Dedifferentiated amniotic fluid mesenchymal stem cell (primary cell): ENCODE data around the gene PLCB1.

Source experiments
- DNase-seq: peaks from one replicate; pipeline ENCODE4 v3.0.0-alpha.2; 2016; ENCODE audit errors: extremely low spot score

The PLCB1 gene

DNA sequence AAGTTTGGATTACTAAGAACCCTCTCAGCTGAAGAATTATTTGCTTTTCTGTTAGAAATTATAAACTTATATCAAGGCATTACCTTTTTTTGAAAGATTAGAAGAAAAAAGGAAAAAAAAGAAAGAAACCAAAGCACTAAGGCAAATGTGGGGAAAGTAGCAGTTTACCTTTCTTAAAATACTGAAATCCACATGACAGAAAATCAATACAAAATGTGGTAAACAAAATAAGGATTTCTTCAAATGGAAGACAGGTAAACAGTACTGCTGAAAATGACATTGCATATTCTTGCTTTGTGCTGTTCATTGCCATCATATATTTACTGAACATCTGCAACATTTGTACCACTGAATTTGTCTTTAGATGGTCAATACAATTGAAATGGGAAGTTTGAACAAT is 525.6 kb downstream of the PLCB1 start:
- no peak for DNase-seq

DNA sequence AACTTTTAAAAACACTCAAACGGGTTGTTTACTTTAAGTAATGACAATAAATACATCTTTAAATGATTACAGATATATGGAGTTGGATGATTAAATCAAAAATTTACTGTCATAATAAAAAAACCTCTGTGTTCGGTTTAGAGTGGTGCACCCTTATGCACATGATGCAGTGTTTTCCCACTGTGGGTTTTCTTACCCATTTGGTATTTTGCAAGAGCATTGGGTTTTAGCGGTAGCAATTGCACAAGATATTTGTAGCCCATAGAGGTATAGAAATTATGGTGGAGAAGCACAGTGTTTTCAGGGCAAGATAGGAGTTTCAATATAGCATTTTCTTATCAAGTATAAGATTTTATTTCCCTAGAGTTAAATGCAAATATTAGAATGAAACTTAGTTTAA is 526.0 kb downstream of the PLCB1 start:
- no peak for DNase-seq

DNA sequence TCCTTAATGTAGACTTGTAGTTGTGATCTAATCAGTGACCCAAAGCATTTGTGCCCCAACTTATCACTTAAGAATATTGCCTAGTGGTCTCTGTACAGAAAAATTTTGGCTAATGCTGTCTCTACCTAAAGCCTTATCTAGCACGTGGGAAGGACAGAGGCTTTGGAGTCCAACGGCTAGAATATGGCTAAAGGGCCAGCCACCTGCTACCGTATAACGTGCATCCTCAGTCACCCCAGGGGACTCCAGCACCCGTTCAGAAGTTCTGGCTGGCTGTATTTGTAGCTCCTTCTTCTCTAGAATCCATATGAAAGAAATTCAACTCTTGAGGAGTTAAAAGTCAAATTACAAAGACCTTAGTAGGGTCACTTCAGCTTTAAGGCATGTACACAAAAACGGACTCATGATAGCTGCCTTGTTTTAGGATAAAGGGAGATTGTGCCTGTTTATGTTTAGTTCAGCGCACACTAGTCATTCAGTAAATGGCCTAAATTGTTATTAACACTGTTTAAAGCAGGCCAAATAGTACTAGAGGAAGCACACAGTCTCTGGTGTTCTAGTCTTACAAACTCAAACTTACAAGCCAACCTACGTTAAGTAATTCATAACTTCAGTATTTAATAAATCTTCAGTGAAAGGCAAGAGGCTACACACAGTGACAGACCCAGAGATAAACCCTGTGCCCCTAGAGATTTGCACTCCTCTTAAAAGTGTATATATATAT is 529.3 kb downstream of the PLCB1 start:
- DNase-seq, result no peak

DNA sequence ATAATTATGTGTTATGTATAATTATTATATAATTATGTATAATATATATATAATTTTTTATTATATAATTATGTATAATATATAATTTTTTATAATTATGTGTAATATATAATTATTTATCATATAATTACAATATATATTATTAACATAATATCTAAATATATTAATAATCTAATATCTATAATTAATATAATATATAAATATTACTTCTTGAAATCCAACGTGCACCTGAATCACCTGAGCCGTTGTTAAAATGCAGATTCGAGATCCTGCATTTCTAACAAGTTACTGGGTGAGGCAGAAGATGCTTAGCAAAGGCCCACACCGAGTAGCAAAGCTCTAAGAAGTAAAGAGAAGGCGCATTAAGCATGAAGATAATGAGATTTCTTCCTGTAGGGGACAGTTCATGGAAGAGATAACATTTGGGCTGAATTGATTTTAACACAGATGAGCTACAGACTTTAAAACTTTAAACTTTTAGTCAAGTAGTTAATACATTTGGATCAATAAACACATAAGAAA is 530.4 kb downstream of the PLCB1 start:
- DNase-seq, result no peak

DNA sequence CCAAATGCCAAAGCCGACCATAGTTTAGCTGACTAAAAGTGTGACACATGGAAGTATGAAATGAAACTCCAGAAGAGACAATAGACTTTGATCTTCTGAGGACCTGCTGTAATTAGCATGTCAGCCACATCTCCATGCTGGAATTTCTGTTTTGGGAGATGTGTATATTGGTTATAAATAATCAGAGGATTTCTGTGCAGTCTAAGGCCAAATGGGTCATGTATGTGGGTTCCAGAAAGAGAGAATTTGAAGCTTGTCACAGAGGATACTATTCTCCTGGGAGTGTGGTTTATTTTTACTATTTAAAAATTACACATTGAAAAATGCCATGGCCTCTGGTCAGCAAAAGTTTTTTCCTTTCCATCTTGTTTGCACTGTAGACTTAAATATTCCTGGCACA is 531.4 kb downstream of the PLCB1 start:
- no peak for DNase-seq

DNA sequence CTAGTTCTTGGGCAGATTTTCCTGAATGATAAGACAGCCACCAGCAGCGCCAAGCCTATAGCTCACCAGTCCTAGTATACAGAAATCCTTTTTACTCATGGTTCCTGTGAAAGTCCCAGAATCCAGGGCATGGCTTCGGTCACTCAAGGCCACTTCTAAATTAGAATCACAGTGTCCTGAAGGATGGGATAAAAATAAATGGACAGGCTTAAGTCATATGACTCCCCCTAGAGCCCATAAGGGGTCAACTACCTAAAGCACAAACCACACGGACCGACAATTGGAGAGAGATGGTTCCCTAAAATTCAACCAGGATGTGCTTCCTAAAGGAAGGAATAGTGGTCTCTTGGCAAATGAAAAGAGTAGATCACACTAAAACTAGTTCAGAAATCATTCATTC is 532.7 kb downstream of the PLCB1 start:
- no peak for DNase-seq

DNA sequence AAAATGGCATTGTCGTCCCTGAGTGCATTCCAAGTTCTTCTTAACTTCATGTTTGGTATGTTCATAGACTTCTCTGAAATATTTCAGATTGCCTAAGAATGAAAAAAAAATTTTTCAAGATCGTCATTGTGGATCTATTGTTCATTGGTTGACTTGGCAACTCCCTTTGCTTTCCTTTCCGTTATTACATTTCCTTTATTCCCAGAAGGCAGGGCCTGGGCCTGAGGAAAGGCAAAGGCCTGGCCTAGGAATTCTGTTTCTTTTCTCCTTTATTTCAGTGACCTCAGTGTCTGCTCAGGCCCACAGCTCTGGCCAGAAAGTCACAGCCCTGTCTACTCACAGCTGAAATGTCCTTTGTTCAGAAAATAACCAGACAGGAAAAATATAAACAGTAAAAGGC is 535.2 kb downstream of the PLCB1 start:
- DNase-seq, result no peak

DNA sequence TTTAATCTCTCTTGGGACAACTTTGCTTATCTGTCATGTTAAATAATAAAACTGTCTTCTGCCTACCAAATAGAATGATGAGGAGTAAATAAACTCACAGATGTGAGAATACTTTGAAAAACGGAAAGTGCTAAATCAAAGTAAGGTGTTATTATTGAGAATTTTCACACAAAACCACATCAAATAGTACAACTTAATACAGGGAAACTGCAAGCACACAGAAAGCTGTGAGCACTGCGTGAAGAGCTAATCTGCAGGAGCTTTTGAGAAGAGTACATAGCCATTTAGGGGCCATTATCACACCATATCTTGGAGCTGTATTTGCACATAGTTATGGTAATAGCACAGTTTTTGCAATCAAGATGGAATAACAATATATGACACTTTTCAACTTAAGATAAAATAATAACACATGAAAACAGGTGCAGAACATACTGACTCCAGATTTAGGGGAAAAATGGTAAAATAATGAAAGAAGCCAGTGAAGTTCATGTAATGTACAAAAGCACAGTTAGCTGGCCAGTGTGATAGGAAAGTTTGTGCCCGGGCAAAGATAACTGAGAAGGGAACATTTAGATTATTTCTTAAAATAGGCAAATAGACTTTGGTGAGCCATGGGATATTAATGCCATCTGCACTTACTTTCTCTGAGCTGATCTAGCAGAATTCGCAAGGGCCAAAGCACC is 538.3 kb downstream of the PLCB1 start:
- DNase-seq, result no peak

DNA sequence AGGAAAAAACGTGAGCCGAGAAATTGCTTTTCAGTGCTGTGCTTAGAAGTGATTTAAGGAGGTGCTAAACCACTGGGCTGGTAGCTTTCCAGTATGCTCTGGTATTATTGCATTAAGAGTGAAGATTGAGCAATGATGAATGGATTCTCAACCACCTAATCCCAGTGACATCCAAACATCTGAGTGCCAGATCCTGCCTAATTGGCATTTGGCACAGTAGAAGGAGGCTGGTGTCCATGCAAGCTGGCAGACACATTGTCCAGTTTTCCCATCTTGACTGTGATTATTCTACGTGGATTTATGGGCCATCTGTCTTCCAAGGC is 538.8 kb downstream of the PLCB1 start:
- DNase-seq, result no peak

DNA sequence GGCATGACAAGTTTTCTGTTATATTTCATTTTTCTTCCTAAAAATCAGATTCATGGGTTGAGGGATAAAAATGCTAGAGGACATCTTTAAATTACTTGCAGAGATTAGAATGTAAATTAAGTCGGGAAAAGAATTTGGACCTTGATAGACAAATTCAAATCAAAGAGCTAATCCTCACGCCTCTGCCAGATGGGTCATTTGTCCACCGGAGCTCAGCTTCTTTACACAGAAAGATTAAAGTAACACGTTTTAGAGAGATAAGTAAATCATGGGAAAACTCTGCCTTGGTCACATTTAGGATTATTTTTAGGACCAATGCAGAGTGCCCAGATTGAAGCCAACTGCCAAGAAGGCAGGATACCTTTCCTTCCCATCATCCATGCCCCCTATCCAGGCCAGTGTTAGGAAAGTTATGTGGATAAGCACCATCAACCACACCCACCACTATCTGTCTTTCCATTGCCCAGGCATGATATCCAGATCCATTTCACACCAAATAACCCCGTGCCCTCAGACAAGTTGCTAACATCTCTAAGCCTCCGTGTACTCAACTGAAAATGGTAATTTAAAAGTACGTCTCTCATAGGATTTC is 539.4 kb downstream of the PLCB1 start:
- no peak for DNase-seq

DNA sequence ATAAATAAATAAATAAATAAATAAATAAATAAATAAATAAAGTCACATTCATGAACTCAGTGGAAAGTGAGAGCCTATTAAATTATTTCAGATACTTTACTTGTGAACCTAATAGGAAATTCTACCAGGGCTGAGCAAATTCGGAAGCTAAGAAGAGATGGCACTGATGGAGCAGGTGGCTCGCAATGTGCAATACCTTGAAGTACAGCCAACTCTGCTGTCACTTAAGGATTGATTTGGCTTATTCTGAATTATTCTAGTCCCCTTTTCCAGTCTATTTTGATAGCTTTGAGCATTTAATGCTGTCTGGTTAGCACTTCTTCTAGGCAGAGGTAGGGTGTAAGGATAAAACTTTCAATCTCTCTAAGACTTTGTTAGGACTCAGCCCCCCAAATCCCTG is 541.0 kb downstream of the PLCB1 start:
- no peak for DNase-seq

DNA sequence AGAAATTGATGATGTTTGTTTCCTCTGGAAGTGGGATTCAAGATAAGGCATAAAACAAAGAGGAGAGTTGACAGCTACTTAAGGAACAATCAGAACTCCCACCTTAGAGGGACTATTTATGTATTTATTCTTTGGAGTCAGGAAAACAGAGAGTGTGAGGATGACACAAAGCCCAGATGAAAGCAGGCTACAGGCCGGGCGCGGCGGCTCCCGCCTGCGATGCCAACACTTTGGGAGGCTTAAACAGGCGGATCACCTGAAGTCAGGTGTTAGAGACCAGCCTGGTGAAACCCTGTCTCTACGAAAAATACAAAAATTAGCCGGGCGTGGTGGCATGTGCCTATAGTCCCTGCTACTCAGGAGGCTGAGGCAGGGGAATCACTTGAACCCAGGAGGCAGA is 543.8 kb downstream of the PLCB1 start:
- DNase-seq, result no peak

DNA sequence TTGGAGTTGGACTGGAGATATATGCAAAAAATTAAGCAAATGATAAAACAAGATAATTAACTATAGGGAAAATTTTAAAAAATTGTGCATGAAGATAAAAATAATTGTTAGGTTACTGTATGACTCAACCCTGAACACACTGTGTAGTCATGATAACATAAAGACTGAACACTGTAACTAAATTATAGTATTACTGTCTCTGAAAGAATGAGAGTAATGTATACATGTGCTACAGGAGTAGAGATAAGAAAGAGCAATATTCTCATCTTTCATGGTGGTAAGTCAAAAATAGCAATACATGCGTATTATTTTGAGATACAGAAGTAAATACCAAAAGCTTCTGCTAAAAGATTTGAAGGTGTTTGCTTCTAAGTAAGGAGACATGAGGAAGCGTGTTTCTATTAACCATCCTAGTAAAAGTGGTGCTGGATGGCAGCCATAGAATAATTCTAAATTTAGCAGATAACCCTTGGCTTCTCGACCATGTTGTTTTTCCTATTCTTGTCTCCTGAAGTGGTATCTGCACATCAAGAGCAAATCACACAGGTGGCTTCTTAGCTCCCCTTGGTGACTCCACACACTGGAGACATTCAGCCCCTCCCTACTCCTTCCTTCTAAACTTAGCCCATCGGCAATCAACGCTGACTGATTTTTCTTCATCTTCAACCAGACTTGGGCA is 546.2 kb downstream of the PLCB1 start:
- DNase-seq, result no peak

DNA sequence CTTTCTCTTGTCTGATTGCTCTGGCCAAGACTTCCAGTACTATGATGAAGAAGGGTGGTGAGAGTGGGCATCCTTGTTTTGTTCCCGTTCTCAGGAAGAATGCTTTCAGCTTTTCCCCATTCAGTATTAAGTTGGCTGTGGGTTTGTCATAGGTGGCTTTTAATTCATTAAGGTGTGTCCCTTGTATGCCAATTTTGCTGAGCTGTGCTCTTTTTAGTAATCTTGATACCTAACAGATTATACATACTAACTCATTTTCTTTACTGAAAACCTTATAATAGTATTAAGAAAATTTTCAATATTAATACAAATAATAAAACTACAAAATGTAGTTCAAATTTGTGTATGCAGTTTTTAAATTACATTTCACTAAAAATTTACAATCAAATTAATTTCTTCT is 557.3 kb downstream of the PLCB1 start:
- DNase-seq, result no peak

DNA sequence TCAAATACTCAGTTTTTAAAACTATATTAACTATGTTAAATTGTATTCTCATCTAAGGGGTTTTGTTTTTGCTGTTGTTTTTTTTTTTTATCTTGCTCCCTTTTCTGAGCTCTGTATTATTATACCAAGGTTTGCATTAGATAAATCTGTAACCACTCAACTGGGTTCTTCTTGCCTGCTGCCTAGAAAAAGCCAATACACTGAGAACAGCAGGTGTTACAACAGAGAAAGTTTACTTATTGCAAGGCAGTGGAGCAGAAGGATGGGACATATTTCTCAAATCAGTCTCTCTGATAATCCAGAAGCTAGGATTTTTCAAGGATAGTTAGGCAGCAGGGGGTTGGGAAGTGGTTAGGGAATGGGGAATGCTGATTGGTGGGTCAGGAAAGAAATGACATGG is 558.0 kb downstream of the PLCB1 start:
- DNase-seq, result no peak

DNA sequence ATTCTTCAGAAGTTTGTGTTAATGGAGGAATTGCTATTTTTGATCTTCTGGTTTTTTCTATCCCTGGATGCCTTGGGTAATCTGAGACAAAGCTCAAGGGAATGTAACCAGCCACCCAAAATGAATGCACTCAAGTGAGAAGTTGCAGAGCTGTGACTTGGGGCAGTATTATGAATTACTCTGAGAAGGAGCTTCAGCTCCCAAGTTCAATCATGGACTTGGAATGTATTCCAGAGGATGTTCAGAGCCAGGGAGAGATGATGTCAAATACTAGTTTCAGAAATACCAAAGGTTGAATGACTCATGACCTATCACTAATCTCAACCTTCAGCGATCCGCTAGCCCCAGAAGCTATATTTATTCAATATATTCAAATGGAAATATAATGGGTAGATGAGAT is 561.6 kb downstream of the PLCB1 start:
- peak; percentile 60 for DNase-seq

DNA sequence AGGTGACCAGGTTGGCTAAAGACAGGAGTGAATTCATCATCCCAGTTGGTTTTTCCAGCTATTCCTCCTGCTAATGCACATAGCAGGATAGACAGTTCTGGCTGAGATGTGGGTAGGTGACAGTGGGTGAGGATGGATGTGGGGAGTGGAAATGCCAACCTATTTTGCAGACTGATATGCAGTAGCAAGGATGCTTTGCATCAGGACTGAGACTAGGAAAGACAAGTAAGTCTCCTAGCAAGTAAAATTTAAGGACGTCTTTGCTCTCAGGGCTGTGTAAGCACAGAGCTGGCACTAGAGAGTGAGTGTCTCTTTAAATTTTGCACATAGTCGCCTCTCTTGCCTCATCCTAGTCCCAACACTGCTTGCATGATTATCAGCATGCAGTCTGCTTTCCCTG is 568.7 kb downstream of the PLCB1 start:
- DNase-seq, result no peak

DNA sequence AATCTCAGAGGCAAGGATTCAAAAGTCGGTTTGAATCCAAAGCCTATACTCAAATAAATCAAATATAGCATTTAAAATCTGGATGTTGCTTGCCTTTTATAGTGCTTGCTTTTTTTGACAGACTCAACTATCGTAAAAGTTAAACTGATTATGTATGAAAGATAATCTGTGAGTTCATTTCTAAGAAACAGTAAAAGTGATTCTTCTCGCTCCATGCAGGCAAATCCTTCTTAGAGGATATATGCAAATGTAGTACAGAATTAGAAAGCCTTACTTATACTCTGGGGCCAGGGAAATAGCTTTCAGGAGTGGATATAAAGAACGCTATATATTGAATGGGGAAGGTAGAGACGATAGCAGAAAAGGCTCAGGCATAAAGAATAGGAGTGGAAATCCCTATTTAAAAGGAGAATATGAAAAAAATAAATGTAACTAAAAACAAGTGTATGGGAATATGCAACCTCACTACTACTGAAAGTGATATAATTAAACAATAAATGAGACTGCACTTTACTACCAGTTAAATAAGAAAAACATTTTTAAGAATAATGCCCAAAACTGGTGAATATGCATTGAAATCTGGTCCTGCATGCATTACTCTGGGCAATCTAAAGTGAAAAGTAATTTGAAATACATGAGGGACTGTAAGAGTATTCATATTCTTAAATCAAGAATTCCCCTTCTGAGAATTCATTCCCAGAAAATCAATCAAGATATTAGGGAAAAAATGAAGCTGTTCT is 575.1 kb downstream of the PLCB1 start:
- no peak for DNase-seq

DNA sequence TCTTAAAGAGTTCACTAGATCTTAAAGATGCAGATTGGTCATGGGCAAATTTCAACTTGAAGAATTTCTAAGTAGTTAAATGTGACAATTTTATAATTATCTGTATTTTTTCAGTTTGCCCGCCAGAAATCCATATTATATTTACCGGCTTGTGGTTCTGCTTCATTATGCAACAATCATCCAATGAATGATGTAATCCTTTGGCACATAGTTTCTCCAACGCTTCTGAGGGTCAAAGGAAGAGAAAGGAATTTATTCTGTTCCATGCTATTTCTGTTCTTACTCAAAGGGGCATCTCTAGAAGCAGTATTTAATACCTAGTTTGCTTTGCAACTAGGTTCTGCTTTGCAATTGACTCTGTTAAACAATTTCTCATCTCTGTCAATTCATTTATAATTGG is 577.6 kb downstream of the PLCB1 start:
- DNase-seq, result no peak

DNA sequence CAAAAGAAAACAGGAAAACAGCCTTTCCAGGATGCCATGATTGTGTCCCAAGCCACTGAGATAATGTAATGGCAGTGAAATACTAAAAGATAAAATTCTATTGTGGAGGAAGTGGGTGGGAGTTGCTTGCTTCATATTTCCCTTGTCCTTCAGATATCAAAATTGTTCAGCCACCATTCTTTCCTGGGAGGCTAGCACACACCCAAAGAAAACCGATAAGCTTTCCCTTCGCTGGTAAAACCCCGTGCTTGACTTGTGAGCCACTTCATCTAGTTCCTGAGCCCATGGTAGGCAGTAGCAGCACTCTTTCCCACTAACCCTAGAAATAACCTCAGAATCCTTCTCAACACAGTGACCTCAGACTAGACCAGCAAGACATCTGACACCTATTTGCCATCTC is 579.4 kb downstream of the PLCB1 start:
- DNase-seq, result no peak

DNA sequence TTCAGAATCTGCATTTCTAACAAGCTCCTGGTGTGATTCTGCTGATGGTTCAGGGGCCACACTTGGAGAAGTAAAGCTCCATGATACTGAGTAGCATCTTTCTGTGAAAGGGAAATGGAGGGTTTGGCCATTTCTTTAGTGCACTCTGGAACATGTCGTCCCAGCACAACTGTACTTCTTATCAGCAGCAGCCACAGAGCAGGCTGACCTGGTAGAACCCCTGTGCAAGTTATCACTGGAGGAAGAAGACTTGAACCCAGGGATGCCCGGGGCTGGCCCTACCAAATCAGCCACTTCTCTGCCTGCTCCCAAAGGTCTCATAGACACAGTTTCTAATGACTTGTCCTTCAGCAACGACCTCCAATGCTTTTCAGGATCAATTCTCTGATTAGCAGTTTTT is 582.1 kb downstream of the PLCB1 start:
- no peak for DNase-seq

DNA sequence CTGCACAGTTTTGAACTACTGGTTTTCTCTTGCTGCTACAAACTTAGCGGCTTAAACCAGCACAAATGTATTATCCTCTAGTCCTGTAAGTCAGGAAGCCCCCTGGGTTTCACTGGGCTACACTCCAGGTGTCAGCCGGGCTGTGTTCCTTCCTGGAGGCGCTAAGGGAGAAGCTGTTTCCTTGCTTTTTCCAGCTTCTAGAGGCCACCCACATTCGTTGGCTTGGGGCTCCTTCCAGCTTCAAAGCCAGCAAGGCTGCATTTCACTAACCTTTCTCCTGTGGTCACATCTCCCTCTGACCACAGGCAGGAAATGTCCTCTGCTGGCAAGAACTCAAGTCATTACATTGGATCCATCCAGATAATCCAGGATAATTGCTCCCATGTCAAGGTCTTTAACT is 586.2 kb downstream of the PLCB1 start:
- no peak for DNase-seq
